Esophagus squamous epithelium (tissue), 4 donors: ENCODE results near the gene CCDC39.

Experiments used
- POLR2A ChIP-seq, 4 donors: fragments of 450-650 bp; IDR thresholded peaks; one replicate each; pipeline ENCODE4 v1.6.1; 2017; ENCODE audit warnings: antibody characterized with exemption in 4 of 4, mild to moderate bottlenecking in 4 of 4, moderate library complexity in 3 of 4
- TF ChIP-seq, protein P1 (sequence below), 6 experiments: fragments of 450-650 bp in 4 of 6; fragments of 200-600 bp in 2 of 6; sonication (generic) in 2 of 6; IDR thresholded peaks; one replicate each; pipeline ENCODE4 v1.5.1; 2016 to 2019; ENCODE audit warnings: antibody characterized with exemption in 6 of 6, mild to moderate bottlenecking in 4 of 6, moderate library complexity in 4 of 6

DNA sequence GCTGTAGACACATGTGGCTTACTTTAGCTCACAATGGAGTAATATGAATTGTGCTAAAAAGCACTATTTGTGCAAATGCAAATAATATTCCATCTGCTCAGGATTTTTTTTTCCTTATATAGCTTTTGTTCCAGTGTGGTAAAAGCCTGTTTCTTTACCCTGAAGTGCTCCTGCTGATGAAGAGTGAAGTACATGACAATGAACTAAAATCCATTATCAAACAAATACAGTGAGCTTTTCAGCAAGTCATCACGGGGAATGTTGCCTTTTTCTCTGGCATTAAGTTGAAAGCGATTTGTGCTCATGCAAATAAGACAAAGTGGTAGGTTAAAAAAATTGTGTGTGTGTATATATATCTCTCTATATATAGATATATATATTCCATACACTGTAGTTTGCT is 28.6 kb upstream of the CCDC39 start:
- TF ChIP-seq, protein P1, sequence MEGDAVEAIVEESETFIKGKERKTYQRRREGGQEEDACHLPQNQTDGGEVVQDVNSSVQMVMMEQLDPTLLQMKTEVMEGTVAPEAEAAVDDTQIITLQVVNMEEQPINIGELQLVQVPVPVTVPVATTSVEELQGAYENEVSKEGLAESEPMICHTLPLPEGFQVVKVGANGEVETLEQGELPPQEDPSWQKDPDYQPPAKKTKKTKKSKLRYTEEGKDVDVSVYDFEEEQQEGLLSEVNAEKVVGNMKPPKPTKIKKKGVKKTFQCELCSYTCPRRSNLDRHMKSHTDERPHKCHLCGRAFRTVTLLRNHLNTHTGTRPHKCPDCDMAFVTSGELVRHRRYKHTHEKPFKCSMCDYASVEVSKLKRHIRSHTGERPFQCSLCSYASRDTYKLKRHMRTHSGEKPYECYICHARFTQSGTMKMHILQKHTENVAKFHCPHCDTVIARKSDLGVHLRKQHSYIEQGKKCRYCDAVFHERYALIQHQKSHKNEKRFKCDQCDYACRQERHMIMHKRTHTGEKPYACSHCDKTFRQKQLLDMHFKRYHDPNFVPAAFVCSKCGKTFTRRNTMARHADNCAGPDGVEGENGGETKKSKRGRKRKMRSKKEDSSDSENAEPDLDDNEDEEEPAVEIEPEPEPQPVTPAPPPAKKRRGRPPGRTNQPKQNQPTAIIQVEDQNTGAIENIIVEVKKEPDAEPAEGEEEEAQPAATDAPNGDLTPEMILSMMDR (IDR thresholded peaks at IDR 0.05): no peak
- no peak for TF ChIP-seq POLR2A (IDR thresholded peaks at IDR 0.05)
